T47D (cell line): Measurements from ENCODE around the gene RNF208.
"Not testable (repeated sequence)": the region's sequence is repeated elsewhere in the genome, so short reads cannot be mapped to it uniquely, and the experiment has no call there.

Source experiments
- DNase-seq, 2 experiments: peaks; one replicate each; pipeline versions ENCODE4 v3.0.0 to v3.0.0-alpha.2; 2011 to 2012; ENCODE audit warnings: low read depth in 1 of 2, low spot score in 1 of 2
- JUND ChIP-seq: IDR thresholded peaks from 2 replicates; pipeline ENCODE4 v1.6.1; 2012; ENCODE audit warnings: low read depth
- in situ Hi-C: cut with HindIII; loops from 2 replicates; pipeline ENCODE4 v1.10.0; 2016; ENCODE audit warnings: low sequenced_read_pairs, low pct_unique_long_range_greater_than_20kb

Gene RNF208

DNA sequence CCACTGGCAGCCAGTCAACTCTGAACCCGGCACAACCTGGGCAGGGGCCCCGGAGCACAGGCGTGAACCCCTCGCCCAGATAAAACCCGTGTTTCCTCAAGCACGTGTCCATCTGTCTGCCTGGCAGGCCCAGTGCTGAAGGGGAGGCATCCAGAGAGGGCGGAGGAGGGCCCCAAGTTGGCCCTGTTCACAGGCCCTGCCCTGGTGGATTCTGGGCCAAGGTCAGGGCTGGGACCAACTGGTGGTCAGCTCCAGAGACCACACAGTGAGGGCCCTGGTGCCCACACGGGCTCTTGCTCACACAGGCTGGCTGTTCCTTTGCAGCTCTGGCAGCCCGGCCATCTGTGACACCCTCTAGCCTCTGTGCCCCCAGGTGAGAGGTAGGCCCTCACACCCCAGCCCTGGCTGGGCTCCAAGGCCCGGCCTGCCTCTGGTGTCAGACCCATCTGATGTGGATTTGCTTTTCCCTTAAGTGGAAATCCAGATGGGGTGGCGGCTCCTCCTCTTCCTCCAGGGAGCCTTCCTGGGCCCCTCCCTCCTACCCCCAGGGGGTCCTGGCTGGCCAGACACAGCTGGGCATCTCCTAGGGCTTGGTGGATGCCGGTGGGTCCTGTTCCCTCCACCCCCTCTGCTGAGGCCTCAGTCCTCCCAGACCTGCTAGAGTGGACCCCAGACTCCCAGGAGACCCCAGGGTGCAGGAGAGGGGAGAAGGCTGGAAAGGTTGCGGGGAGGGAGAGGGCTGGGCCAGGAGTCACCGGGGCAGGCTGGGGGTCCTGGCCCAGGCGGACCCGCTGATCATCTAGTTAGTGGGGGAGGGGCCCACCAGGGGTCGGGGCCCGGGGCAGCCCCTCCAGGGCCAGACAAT is 28.5 kb upstream of the RNF208 start:
- no peak for DNase-seq
- TF ChIP-seq JUND: no peak
- in situ Hi-C loops: no loop called here

DNA sequence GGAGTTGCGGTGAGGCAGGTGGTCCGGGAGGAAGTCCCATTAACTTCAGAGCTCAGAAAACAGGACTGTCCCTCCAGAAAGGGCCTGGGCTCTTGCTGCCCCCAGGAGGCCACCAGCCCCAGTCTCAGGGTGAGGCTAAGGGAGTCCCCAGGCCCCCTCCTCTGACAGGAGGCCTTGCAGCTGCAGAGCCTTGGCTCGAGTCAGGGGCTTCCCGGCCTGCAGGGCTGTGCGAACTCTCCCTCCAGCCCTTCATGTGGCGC is 25.8 kb upstream of the RNF208 start:
- in situ Hi-C loops: no loop called here
- no peak for DNase-seq
- no peak for TF ChIP-seq JUND

DNA sequence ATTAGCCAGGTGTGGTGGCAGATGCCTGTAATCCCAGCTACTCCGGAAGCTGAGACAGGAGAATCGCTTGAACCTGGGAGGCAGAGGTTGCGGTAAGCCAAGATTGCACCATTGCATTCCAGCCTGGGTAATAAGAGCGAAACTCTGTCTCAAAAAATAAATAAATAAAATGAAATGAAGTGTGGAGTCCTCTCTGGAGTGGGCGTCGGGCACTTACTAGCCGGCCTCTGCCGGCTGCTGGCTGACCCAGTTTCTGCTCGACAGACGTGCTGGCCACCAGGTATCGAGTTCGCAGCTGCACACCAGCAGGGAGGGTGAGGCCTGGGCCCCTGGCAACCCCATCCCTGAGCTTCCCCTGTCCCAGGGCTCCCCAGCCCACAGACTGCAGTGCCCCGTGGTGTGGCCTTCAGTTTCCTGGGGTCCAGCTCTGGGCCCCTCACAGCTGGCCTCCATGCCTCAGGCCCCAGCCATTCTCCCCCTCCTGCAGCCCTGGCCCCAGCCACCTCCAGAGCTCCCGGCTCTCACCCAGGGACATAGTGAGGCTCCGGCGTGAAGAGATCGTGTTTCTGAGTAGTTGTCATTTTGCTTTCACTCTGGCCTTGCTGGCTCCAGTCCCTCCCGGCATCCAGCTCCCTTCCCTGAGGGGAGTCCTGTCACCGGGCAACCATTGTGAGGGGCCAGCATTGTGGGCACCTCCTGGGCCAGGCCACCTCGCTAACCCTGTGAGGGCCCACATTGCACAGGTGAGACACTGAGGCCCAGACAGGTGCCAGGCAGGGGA is 25.3 kb upstream of the RNF208 start:
- no peak for DNase-seq
- in situ Hi-C loops: no loop called here
- TF ChIP-seq JUND: no peak

DNA sequence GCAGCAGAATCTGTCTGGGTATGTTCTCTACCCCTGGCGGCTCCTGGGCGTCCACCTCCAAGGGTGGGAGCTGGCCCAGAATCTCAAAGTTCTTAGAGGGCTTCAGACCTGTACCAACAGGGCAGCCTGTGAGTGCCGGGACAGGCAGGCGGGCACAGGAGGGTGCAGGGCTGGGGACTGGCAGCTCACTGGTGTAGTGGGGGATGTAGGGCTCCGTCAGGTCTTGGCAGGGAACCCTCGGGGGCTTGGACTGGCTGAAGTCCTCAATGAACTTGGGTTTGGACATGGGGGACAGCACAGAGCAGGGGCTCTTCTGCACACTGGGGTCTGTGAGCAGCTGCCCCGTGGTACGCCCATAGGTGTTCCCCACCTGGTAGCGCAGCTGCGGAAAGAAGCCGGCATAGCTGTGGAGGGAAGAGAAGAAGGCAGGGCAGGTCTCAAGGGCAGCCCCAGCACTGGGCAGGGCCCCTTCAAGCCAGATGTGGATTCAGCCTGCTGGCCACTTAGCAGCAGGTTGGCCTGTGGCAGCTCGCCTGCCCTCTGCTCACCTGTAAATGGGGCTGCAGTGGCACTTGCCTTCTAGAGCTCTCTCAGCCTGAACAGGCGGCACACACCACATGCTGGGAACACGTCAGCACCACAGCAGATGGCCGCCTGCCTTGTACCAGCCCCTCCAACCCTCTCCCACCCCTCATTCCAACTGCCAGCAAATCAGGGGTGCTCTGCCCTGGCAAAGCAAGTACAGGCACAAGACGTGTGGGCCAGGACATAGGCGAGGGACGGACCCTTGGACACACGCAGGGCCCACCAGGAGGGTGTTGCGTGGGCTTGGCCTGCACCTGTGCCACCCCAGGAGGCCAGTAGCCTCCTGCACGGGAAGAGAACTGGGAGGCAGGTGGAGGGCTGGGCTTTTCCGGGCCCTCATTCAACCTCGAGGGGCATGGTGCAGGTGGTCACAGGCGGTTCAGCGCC is 23.7 kb upstream of the RNF208 start:
- TF ChIP-seq JUND: no peak
- in situ Hi-C loops: no loop called here
- no peak for DNase-seq

DNA sequence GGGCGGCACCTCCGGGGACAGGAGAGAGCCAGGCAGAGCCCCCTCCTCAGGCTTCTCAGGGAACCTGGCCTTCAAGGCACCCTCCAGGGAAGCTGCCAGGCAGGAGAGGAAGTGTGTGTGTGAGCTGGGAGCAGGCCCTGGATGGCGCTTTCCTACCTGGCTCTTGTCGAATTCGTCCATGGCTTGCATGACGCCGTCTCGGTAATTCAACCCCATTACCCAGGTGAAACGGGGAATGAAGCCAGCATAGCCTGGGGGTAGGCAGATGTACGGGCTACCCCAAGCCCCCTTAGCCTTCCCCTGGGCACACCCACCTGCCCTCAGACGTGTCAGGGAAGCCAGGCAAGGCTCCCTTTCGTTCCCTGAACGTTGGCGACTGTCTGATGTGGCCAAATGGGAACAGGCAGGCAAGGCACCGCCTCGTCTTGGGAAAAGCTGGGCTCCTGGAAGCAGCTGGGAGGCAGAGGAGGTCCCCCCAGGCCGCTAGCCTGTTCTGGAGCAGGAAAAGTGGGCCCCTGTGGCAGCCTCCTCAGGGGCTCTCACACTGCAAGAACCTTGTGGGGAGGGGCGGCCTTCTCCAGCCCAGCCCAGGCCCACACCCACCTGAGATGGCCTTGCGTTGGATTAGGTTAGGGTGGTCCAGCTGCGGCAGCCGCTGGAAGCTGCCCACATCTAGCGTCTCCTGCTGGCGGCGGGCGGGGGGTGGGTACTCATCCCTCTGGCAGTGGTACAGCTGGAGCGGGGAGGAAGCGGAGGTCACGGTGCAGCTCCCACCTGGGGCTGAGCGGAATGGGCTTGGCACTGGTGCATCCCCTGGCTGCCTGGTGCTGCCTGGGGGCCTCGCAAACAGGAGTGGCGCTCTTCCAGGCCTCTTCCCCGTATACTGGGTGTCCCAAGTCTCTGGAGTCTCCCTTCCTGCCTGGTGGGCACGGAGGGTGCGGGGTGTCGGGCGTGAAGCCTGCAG is 22.7 kb upstream of the RNF208 start:
- in situ Hi-C loops: no loop called here
- no peak for TF ChIP-seq JUND
- peak in 1 of 2 experiments; percentile 44 for DNase-seq

DNA sequence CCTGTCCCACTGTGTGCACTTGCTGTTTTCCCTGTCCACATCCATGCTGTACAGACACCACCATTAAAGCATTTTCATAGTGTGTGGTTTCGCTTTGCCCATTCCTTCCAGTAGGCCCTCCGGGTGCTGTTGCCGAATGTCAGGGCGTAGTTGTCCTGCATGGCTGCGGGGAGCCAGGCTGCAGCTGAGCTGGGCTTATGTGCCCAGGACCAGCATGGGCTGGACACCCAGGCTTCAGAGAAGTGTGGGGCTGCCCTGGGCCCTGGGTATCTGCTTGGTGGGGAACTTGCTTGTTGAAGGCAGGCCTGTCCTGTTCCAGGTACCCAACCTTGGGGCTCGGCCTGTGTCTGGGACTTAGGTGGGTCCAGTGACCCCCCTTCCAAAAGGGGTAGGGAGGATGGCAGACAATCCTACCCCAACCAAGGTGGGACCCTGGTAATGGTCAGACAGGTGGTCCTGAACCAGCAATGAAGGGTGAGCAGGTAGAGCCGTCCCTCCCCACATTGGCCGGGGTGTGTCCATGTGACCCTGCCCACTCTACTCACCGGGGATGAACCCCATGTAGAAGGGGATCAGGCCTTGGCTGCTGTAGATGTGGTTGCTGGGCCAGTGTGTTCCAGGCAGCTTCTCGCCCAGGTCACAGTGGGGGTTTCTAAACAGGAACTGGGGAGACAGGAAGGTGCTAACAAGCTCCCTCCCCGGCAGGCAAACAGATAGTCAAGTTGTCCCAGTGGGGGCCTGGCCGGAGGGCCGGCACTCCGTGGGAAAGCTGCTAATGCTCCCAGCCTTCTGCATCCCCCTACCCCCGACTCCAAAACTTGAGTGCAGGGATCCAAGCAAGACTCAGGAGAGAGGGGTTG is 21.8 kb upstream of the RNF208 start:
- peak in 1 of 2 experiments; percentile 51 for DNase-seq
- in situ Hi-C loops: no loop called here
- TF ChIP-seq JUND: no peak; the same call in 1 of the 2 replicates

DNA sequence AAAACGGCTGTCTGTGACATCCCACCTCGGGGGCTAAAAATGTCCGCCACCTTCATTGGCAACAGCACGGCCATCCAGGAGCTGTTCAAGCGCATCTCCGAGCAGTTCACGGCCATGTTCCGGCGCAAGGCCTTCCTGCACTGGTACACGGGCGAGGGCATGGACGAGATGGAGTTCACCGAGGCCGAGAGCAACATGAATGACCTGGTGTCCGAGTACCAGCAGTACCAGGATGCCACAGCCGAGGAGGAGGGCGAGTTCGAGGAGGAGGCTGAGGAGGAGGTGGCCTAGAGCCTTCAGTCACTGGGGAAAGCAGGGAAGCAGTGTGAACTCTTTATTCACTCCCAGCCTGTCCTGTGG is 21.2 kb upstream of the RNF208 start:
- in situ Hi-C loops, DNase-seq: not testable (repeated sequence)

DNA sequence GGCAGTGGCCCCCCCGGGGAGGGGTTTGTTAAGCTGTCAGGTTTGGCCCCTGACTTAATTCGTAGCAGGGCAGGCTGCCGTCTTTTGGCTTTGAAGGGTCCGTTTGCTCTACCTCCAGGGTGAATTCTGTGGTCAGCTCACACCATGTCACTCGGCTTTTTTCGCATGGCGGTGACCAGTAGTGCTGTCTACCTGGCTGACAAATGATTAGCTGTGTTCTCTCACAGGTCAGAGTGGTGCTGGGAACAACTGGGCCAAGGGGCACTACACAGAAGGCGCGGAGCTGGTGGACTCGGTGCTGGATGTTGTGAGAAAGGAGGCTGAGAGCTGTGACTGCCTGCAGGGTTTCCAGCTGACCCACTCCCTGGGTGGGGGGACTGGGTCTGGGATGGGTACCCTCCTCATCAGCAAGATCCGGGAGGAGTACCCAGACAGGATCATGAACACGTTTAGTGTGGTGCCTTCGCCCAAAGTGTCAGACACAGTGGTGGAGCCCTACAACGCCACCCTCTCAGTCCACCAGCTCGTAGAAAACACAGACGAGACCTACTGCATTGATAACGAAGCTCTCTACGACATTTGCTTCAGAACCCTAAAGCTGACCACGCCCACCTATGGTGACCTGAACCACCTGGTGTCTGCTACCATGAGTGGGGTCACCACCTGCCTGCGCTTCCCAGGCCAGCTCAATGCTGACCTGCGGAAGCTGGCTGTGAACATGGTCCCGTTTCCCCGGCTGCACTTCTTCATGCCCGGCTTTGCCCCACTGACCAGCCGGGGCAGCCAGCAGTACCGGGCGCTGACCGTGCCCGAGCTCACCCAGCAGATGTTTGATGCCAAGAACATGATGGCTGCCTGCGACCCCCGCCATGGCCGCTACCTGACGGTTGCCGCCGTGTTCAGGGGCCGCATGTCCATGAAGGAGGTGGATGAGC is 20.5 kb upstream of the RNF208 start:
- DNase-seq: no peak
- no peak for TF ChIP-seq JUND
- in situ Hi-C loops: no loop called here

DNA sequence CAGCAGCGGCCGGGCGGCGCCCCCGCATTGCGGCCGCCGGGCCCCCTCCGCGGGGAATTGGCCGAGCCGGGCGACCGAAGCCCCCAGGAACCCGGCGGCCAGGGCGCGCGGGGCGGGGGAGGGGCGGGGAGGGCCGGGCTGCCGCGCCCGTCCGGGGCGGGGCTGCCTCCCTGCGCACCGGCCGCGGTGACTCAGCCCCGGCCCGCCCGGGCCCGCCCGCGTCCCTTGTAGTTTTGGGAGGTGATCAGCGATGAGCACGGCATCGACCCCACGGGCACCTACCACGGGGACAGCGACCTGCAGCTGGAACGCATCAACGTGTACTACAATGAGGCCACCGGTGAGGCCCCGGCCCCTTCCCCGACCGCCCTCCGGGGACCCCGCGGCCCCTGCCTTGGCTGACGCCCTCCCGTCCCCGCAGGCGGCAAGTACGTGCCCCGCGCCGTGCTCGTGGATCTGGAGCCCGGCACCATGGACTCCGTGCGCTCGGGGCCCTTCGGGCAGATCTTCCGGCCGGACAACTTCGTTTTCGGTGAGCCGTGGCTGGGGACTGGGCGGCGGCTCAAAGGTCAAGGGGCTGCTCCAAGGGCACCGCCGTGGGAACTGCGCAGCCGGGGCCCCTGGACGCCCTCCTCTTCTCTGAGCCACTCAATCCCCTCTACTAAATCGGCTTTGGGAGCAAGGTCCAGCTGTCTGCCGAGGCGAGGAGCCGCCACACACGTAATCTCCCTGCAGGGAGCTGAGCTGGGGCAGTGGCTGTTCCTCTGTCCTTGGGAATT is 19.6 kb upstream of the RNF208 start:
- in situ Hi-C loops: no loop called here
- DNase-seq: peak in 1 of 2 experiments; percentile 59
- no peak for TF ChIP-seq JUND
